ENCODE results near the gene FNIP1.
"Not testable (repeated sequence)": the region's sequence is repeated elsewhere in the genome, so short reads cannot be mapped to it uniquely, and the experiment has no call there.

FNIP1 gene

DNA sequence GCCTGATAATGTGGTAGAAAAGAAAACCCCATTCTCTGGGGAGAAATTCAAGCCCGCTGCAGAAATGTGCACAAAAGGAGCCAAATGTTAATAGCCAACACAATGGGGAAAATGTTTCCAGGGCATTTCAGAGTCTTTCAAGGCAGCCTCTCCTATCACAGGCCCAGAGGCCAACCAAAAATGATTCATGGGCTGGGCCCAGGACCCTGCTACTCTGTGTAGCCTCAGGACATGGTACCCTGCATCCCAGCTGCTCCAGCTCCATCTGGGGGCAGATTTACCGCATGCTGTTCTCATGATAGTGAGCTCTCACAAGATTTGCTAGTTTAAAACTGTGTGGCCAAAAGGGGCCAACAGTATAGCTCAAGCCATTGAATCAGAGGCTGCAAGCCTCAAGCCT lies 202.9 kb downstream of the FNIP1 start:
- DNase-seq: no peak
- in situ Hi-C loops (cut with HindIII; ENCODE audit: low pct_ligation_motif_present, low pct_unique_long_range_greater_than_20kb, low sequenced_read_pairs): no loop called here

DNA sequence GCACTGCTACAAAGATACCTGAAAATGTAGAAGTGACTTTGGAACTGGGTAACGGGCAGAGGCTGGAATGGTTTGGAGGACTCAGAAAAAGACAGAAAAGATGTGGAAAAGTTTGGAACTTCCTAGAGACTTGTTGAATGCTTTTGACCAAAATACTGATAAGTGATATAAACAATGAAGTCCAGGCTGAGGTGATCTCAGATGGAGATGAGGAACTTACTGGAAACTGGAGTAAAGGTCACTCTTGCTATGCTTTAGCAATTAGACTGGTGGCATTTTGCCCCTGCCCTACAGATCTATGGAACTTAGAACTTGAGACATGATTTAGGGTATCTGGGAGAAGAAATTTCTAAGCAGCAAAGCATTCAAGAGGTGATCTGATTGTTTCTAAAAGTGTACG lies 203.4 kb downstream of the FNIP1 start:
- DNase-seq; in situ Hi-C loops (cut with HindIII; ENCODE audit: low pct_ligation_motif_present, low pct_unique_long_range_greater_than_20kb, low sequenced_read_pairs): not testable (repeated sequence)

All from ACHN (cell line).